Neuronal stem cell (in vitro differentiated cells): ENCODE data around the gene CIITA.

Source experiments
- DNase-seq: peaks from one replicate; pipeline ENCODE4 v3.0.0-alpha.2; 2013; ENCODE audit warnings: low spot score
- H2AFZ ChIP-seq: one replicate; pipeline ENCODE4 v1.6.1; 2013; ENCODE audit warnings: mild to moderate bottlenecking, low read length, inconsistent platforms
- H2AK5ac ChIP-seq: 2 replicates; pipeline ENCODE4 v1.6.1; 2013; ENCODE audit warnings: low read depth, mild to moderate bottlenecking, inconsistent platforms, low read length, moderate library complexity, mixed read lengths
- H2BK120ac ChIP-seq: 2 replicates; pipeline ENCODE4 v1.6.1; 2013; ENCODE audit warnings: low read depth, mild to moderate bottlenecking, inconsistent platforms, low read length, moderate library complexity, mixed read lengths
- H2BK12ac ChIP-seq: one replicate; pipeline ENCODE4 v1.6.1; 2013; ENCODE audit warnings: low read length, inconsistent platforms
- H2BK15ac ChIP-seq: 2 replicates; pipeline ENCODE4 v1.6.1; 2013; ENCODE audit warnings: mild to moderate bottlenecking, low read length, inconsistent platforms, mixed read lengths
- H2BK5ac ChIP-seq: one replicate; pipeline ENCODE4 v1.6.1; 2013; ENCODE audit warnings: inconsistent platforms, mild to moderate bottlenecking, low read length, moderate library complexity
- H3K14ac ChIP-seq: one replicate; pipeline ENCODE4 v1.6.1; 2013; ENCODE audit warnings: low read length, inconsistent platforms
- H3K18ac ChIP-seq: 2 replicates; pipeline ENCODE4 v1.6.1; 2013; ENCODE audit warnings: low read length, inconsistent platforms
- H3K23ac ChIP-seq: 2 replicates; pipeline ENCODE4 v1.6.1; 2013; ENCODE audit warnings: low read depth, mild to moderate bottlenecking, mixed read lengths, low read length, inconsistent platforms; ENCODE audit not compliant: poor library complexity
- H3K27ac ChIP-seq: replicated peaks from 3 replicates; pipeline ENCODE4 v1.5.1; 2013; ENCODE audit warnings: low read length, inconsistent platforms
- H3K27me3 ChIP-seq, 3 experiments: 2 replicates each; pipeline ENCODE4 v1.6.1; 2013; ENCODE audit warnings: low read length in 3 of 3, mild to moderate bottlenecking in 2 of 3, inconsistent platforms in 1 of 3, low read depth in 1 of 3, mixed read lengths in 1 of 3, moderate library complexity in 1 of 3; ENCODE audit not compliant: control insufficient read depth in 3 of 3, insufficient read depth in 3 of 3
- H3K36me3 ChIP-seq, 2 donors: replicated peaks in 1 of 2; 2 replicates each; pipeline ENCODE4 v1.6.1; 2013; ENCODE audit warnings: low read length in 2 of 2; ENCODE audit not compliant: control insufficient read depth in 2 of 2, insufficient read depth in 2 of 2
- H3K4ac ChIP-seq: 2 replicates; pipeline ENCODE4 v1.6.1; 2013; ENCODE audit warnings: inconsistent platforms, mild to moderate bottlenecking, low read length, moderate library complexity
- H3K4me1 ChIP-seq, 2 donors: 1 replicate in 1 of 2; 2 replicates in 1 of 2; pipeline ENCODE4 v1.6.1; 2013; ENCODE audit warnings: low read length in 2 of 2, low read depth in 1 of 2; ENCODE audit not compliant: control insufficient read depth in 2 of 2, insufficient read depth in 1 of 2
- H3K4me2 ChIP-seq: one replicate; pipeline ENCODE4 v1.6.1; 2013; ENCODE audit warnings: mild to moderate bottlenecking, low read length, inconsistent platforms; ENCODE audit not compliant: insufficient read depth, poor library complexity, severe bottlenecking
- H3K4me3 ChIP-seq, 2 donors: 2 replicates each; pipeline ENCODE4 v1.5.1; 2013; ENCODE audit warnings: low read length in 2 of 2, mild to moderate bottlenecking in 2 of 2, inconsistent platforms in 1 of 2, moderate library complexity in 1 of 2
- H3K79me1 ChIP-seq: one replicate; pipeline ENCODE4 v1.6.1; 2013; ENCODE audit warnings: low read depth, mild to moderate bottlenecking, inconsistent platforms, low read length, moderate library complexity
- H3K9ac ChIP-seq: one replicate; pipeline ENCODE4 v1.6.1; 2013; ENCODE audit warnings: mild to moderate bottlenecking, low read depth, low read length, inconsistent platforms; ENCODE audit not compliant: poor library complexity
- H3K9me3 ChIP-seq, 2 donors: replicated peaks in 1 of 2; 2 replicates each; pipeline versions ENCODE3 to v1.6.1; 2013; ENCODE audit warnings: low read length in 2 of 2, mild to moderate bottlenecking in 2 of 2, inconsistent platforms in 1 of 2, low read depth in 1 of 2, mixed read lengths in 1 of 2, moderate library complexity in 1 of 2; ENCODE audit not compliant: control insufficient read depth in 2 of 2, insufficient read depth in 1 of 2
- H4K8ac ChIP-seq: one replicate; pipeline ENCODE4 v1.6.1; 2013; ENCODE audit warnings: low read depth, mild to moderate bottlenecking, inconsistent platforms, low read length, moderate library complexity
- H4K91ac ChIP-seq: one replicate; pipeline ENCODE4 v1.6.1; 2013; ENCODE audit warnings: low read length, low read depth, mild to moderate bottlenecking, inconsistent platforms; ENCODE audit not compliant: poor library complexity
- WGBS, 2 donors: extraction: QIAGEN DNeasy Blood & Tissue Kit; methylation state at CpG; one replicate each; pipeline ENCODE4 v1.1.7; 2013; ENCODE audit warnings: missing lambda C conversion rate in 2 of 2, mixed read lengths in 1 of 2; ENCODE audit not compliant: insufficient read length in 2 of 2, insufficient replicate concordance in 1 of 2; ENCODE audit errors: extremely low coverage in 2 of 2; 5-methylcytosine and 5-hydroxymethylcytosine counted together

The CIITA gene

GRCh38 chr16:10942352-10943063 lies 65.5 kb downstream of the CIITA start, which contains the start of gene DEXI:
Gene DEXI, minus strand, starts transcription at chr16:10942468. Its CDS starts 463 bp downstream, at chr16:10942005.
- Histone ChIP-seq H3K14ac (no peak within 1 kb of the TSS), H3K9ac (peak within 1 kb of the TSS; percentile 95), H3K23ac (peak within 1 kb of the TSS; percentile 78), H2BK5ac (peak within 1 kb of the TSS; percentile 54), H3K27me3 (peaks cover 0 to 3% (median 0%) of the 10 kb centered on the region in 3 experiments), H3K18ac (peak within 1 kb of the TSS; percentile 95), H2AFZ (peak within 1 kb of the TSS; percentile 96), H3K9me3 (no peaks in the 10 kb centered on the region), H3K27ac (peak within 1 kb of the TSS; percentile 66), H2BK120ac (no peak within 1 kb of the TSS), H4K8ac (no peak within 1 kb of the TSS), H3K4ac (peak within 1 kb of the TSS; percentile 27), H3K36me3 (peaks cover 2 to 28% of the 10 kb centered on the region in 2 donors), H2BK15ac (no peak within 1 kb of the TSS), H4K91ac (no peak within 1 kb of the TSS), H3K4me3 (peak within 1 kb of the TSS; percentile 60 to 81), H3K79me1 (peaks cover 8% of the 10 kb centered on the region), H2AK5ac (no peak within 1 kb of the TSS), H2BK12ac (no peak within 1 kb of the TSS), H3K4me2 (peak within 1 kb of the TSS; percentile 87), H3K4me1 (peaks cover 28 to 34% of the 10 kb centered on the region in 2 donors)
- peak; percentile 86 for DNase-seq
- no CpG with 5 or more reads among the region's 55 CpGs for WGBS, 2 donors

DNA sequence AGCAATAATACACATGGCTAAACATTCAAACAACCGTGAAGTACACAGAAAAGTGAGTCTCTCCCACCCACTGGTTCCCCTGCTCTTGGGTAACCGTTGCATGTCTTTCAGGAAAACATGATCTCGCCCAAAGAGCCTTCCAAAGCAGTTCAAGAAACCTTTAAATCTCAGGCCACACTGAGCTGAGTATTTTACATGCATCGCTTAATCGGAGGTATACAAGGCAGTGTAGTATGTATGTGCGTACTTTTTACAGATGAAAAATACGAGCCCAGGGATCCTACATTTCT lies 66.0 kb downstream of the CIITA start:
- no peak overlapping the region for H3K27ac ChIP-seq
- H3K9ac ChIP-seq = no peak overlapping the region
- H3K9me3 ChIP-seq = no peaks in the 10 kb centered on the region
- peaks cover 28 to 34% of the 10 kb centered on the region in 2 donors for H3K4me1 ChIP-seq
- H2BK15ac ChIP-seq = no peak overlapping the region
- no peak overlapping the region for H2BK120ac ChIP-seq
- H3K27me3 ChIP-seq = peaks cover 0 to 3% (median 0%) of the 10 kb centered on the region in 3 experiments
- no peak overlapping the region for H3K18ac ChIP-seq
- H3K4me2 ChIP-seq = no peak overlapping the region
- H3K36me3 ChIP-seq = peaks cover 2 to 25% of the 10 kb centered on the region in 2 donors
- DNase-seq = no peak
- no peak overlapping the region for H3K4me3 ChIP-seq
- no peak overlapping the region for H3K23ac ChIP-seq
- peak overlapping the region; percentile 96 for H2AFZ ChIP-seq
- no peak overlapping the region for H3K14ac ChIP-seq
- H4K8ac ChIP-seq = no peak overlapping the region
- peaks cover 8% of the 10 kb centered on the region for H3K79me1 ChIP-seq
- H2AK5ac ChIP-seq = no peak overlapping the region
- no peak overlapping the region for H4K91ac ChIP-seq
- no peak overlapping the region for H3K4ac ChIP-seq
- no peak overlapping the region for H2BK12ac ChIP-seq
- H2BK5ac ChIP-seq = no peak overlapping the region
- WGBS, 2 donors = no CpG with 5 or more reads among the region's 7 CpGs

- no peak within 1 kb of the TSS for H4K8ac ChIP-seq
- no CpG with 5 or more reads among the region's 86 CpGs for WGBS, 2 donors
Observed at GRCh38 chr16:10944249-10945064, 67.5 kb downstream of the CIITA start, which contains the start of gene CLEC16A. Gene CLEC16A, plus strand, starts transcription at chr16:10944564. Its CDS starts 154 bp downstream, at chr16:10944718.

More at GRCh38 chr16:10944249-10945064, 67.5 kb downstream of the CIITA start, which contains the start of gene CLEC16A:
- Histone ChIP-seq H3K9ac (peak within 1 kb of the TSS; percentile 86), H3K9me3 (no peaks in the 10 kb centered on the region), H3K18ac (peak within 1 kb of the TSS; percentile 94), H3K27ac (no peak within 1 kb of the TSS), H2BK15ac (no peak within 1 kb of the TSS), H2BK12ac (no peak within 1 kb of the TSS), H3K4me3 (peak within 1 kb of the TSS; percentile 72 to 97), H3K14ac (peak within 1 kb of the TSS; percentile 82), H3K79me1 (peaks cover 8% of the 10 kb centered on the region), H3K4me2 (peak within 1 kb of the TSS; percentile 66), H2AK5ac (no peak within 1 kb of the TSS), H3K27me3 (peaks cover 0 to 3% (median 0%) of the 10 kb centered on the region in 3 experiments), H2BK5ac (peak within 1 kb of the TSS; percentile 21), H3K23ac (peak within 1 kb of the TSS; percentile 67), H3K4ac (no peak within 1 kb of the TSS), H4K91ac (no peak within 1 kb of the TSS), H3K4me1 (peaks cover 25 to 34% of the 10 kb centered on the region in 2 donors), H3K36me3 (peaks cover 2 to 12% of the 10 kb centered on the region in 2 donors), H2AFZ (peak within 1 kb of the TSS; percentile 92), H2BK120ac (no peak within 1 kb of the TSS)
- DNase-seq = peak; percentile 93
